Stomach (tissue), 9 donors: Measurements from ENCODE around the gene ELOF1. TPM values are rescaled to one million over a fixed set of nuclear protein-coding genes. Genes with fewer than 3 reads are reported as not detected.
"Not testable (repeated sequence)": the region's sequence is repeated elsewhere in the genome, so short reads cannot be mapped to it uniquely, and the experiment has no call there.

Experiments used
- DNase-seq, 2 donors: peaks; one replicate each; pipeline versions ENCODE4 v3.0.0 to v3.0.0-alpha.2; 2013 to 2019
- H3K27ac ChIP-seq, 5 donors: fragments of 200-600 bp in 4 of 5; sonication (generic) in 4 of 5; one replicate each; pipeline ENCODE4 v1.5.1; 2013 to 2019; ENCODE audit warnings: mild to moderate bottlenecking in 1 of 5, moderate library complexity in 1 of 5
- H3K27me3 ChIP-seq, 3 donors: fragments of 200-600 bp; sonication (generic); one replicate each; pipeline ENCODE4 v1.5.1; 2017 to 2019; ENCODE audit warnings: mixed run types in 1 of 3
- H3K36me3 ChIP-seq, 4 donors: fragments of 200-600 bp; sonication (generic); 1 replicate in 3 of 4; 2 replicates in 1 of 4; pipeline ENCODE4 v1.5.1; 2016 to 2019
- H3K4me1 ChIP-seq, 4 donors: fragments of 200-600 bp; sonication (generic); one replicate each; pipeline ENCODE4 v1.5.1; 2016 to 2019
- H3K4me3 ChIP-seq, 4 donors: fragments of 200-600 bp; sonication (generic) in 3 of 4; one replicate each; pipeline ENCODE4 v1.5.1; 2016 to 2019; ENCODE audit warnings: mild to moderate bottlenecking in 1 of 4
- H3K9me3 ChIP-seq, 4 donors: fragments of 200-600 bp; sonication (generic); one replicate each; pipeline ENCODE4 v1.5.1; 2016 to 2019
- EP300 ChIP-seq: sonication (generic); formaldehyde crosslinking; IDR thresholded peaks from one replicate; pipeline ENCODE4 v1.6.1; 2017; ENCODE audit warnings: antibody characterized with exemption
- POLR2A ChIP-seq, 4 donors: fragments of 450-650 bp; IDR thresholded peaks; one replicate each; pipeline ENCODE4 v1.6.1; 2016; ENCODE audit warnings: antibody characterized with exemption in 4 of 4, control low read depth in 2 of 4, mild to moderate bottlenecking in 1 of 4, moderate library complexity in 1 of 4
- POLR2AphosphoS5 ChIP-seq, 3 donors: sonication (generic); formaldehyde crosslinking; IDR thresholded peaks; one replicate each; pipeline ENCODE4 v1.6.1; 2016; ENCODE audit warnings: antibody characterized with exemption in 3 of 3
- WGBS, 5 donors: extraction: QIAGEN DNeasy Blood & Tissue Kit in 3 of 5; methylation state at CpG; one replicate each; pipeline versions ENCODE4 v1.1.5 to v1.1.7; 2013 to 2018; 5-methylcytosine and 5-hydroxymethylcytosine counted together
- intact Hi-C: fragments of 100-400 bp; cut with DNase I; formaldehyde crosslinking; loops from one replicate; pipeline ENCODE4 v1.15.1; 2023; ENCODE audit warnings: low total_unique reads
- polyA plus RNA-seq, 3 donors: library from polyadenylated mRNA; stranded (reverse); fragments of 200-250 nt; gene quantifications; one replicate each; pipeline ENCODE4 v1.2.3, GENCODE V29; 2013
- total RNA-seq, 5 donors: library from RNA; depleted of rRNA; stranded (reverse); fragments of >200 nt; gene quantifications; one replicate each; pipeline versions ENCODE4 v1.1.0 to v1.2.3, GENCODE V29; 2014 to 2016
- TF ChIP-seq, protein P1 (sequence below), 7 experiments: fragments of 450-650 bp in 4 of 7; fragments of 200-600 bp in 3 of 7; sonication (generic) in 3 of 7; IDR thresholded peaks; one replicate each; pipeline ENCODE4 v1.5.1; 2016 to 2019; ENCODE audit warnings: antibody characterized with exemption in 7 of 7, control low read depth in 2 of 7, mild to moderate bottlenecking in 1 of 7
- donor health status: healthy with polysubstance abuse.
- donor health status: Bipolar disorder and iron deficiency.
- donor health status: healthy.

ELOF1 gene
- total and polyA plus RNA-seq, 8 donors = 2.3 to 96.4 (median 25.4) TPM

- intact Hi-C loops = no loop called here
- peak overlapping the region; percentile 38 to 61 (median 44) for H3K4me3 ChIP-seq
- TF ChIP-seq EP300 (no peak), POLR2A (IDR thresholded peaks at IDR 0.05) (no peak), POLR2AphosphoS5 (IDR thresholded peaks at IDR 0.05) (no peak)
- TF ChIP-seq, protein P1, sequence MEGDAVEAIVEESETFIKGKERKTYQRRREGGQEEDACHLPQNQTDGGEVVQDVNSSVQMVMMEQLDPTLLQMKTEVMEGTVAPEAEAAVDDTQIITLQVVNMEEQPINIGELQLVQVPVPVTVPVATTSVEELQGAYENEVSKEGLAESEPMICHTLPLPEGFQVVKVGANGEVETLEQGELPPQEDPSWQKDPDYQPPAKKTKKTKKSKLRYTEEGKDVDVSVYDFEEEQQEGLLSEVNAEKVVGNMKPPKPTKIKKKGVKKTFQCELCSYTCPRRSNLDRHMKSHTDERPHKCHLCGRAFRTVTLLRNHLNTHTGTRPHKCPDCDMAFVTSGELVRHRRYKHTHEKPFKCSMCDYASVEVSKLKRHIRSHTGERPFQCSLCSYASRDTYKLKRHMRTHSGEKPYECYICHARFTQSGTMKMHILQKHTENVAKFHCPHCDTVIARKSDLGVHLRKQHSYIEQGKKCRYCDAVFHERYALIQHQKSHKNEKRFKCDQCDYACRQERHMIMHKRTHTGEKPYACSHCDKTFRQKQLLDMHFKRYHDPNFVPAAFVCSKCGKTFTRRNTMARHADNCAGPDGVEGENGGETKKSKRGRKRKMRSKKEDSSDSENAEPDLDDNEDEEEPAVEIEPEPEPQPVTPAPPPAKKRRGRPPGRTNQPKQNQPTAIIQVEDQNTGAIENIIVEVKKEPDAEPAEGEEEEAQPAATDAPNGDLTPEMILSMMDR (IDR thresholded peaks at IDR 0.05) = no peak
- peaks cover 0 to 16% (median 0%) of the 10 kb centered on the region in 3 donors for H3K27me3 ChIP-seq
- WGBS, 5 donors = 8 to 28% (median 10%) methylated on average over 13 to 62 of the region's 62 CpGs
- H3K36me3 ChIP-seq = peaks cover 0 to 18% (median 5%) of the 10 kb centered on the region in 4 donors
- peak overlapping the region; percentile 56 to 83 (median 81) for H3K27ac ChIP-seq
- H3K9me3 ChIP-seq = no peaks in the 10 kb centered on the region
- peak; percentile 67 to 70 for DNase-seq
- H3K4me1 ChIP-seq = peaks cover 20 to 55% (median 53%) of the 10 kb centered on the region in 4 donors
Observed at GRCh38 chr19:11578258-11579142, 19.5 kb upstream of the ELOF1 start.

DNA sequence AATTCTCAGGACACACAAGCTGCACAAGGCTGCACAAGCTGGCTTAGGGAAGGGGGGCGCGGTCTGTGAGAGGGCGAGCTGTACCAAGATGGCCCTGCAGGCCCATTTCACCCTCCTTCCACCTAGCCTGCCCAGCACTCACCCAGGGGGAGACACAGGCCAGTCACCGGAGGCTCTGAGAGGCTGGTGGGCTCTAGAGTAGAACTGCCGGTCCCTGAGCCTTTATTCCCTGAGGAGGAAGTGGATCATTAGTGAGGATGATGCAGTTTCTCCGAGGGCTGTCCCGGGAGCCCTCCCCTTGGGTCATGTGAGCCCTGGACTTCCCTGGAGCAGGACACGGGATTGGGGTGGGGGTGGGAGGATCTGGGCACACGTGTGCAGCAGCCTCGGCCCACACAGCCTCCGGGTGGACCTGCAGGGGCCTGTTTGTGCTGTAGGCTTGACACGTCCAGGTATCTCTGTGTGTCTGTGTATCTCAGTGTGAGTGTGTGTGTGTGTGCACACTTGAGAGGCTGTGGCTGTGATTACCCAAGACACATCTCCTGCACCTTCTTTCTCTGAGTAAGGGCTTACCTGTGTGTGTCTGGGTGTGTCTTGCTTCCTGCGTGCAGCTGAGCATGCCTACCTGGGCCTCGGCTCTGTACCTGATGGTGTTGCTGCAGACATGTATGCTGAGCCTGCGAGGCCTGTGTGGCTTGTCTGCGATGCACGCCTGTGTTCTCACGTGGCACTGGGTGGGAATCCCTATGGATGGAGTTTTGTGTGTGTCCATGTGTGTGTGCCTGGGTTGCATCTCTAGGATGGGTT, 18.6 kb upstream of the ELOF1 start, which contains the start of gene ACP5:
ACP5 (minus strand) TSS at position 195 of the 807 bp plus-strand sequence. CDS start 328 bp downstream, outside the sequence.
- intact Hi-C loops = no loop called here
- Histone ChIP-seq H3K27me3 (peaks cover 0 to 16% (median 0%) of the 10 kb centered on the region in 3 donors), H3K36me3 (peaks cover 0 to 18% (median 5%) of the 10 kb centered on the region in 4 donors), H3K9me3 (no peaks in the 10 kb centered on the region), H3K27ac (peak within 1 kb of the TSS; percentile 56 to 83 (median 81)), H3K4me3 (peak within 1 kb of the TSS; percentile 38 to 61 (median 44)), H3K4me1 (peaks cover 20 to 54% (median 51%) of the 10 kb centered on the region in 4 donors)
- no peak for DNase-seq
- WGBS, 5 donors = 54 to 81% (median 60%) methylated on average over 9 to 18 of the region's 18 CpGs
- TF ChIP-seq POLR2A (IDR thresholded peaks at IDR 0.05) (no peak), EP300 (no peak), POLR2AphosphoS5 (IDR thresholded peaks at IDR 0.05) (no peak)
- TF ChIP-seq, protein P1 (IDR thresholded peaks at IDR 0.05) = no peak

GRCh38 chr19:11576227-11576626, 17.2 kb upstream of the ELOF1 start:
- H3K4me1 ChIP-seq = peaks cover 12 to 40% (median 37%) of the 10 kb centered on the region in 4 donors
- no peak overlapping the region for H3K4me3 ChIP-seq
- no peak for TF ChIP-seq POLR2A (IDR thresholded peaks at IDR 0.05)
- TF ChIP-seq EP300 = no peak
- no peak for TF ChIP-seq POLR2AphosphoS5 (IDR thresholded peaks at IDR 0.05)
- TF ChIP-seq, protein P1 (IDR thresholded peaks at IDR 0.05) = no peak
- intact Hi-C loops = no loop called here
- peaks cover 0 to 16% (median 0%) of the 10 kb centered on the region in 3 donors for H3K27me3 ChIP-seq
- peaks cover 0 to 18% (median 5%) of the 10 kb centered on the region in 4 donors for H3K36me3 ChIP-seq
- DNase-seq = no peak
- WGBS, 5 donors = 82 to 91% (median 89%) methylated on average over 15 of the region's 15 CpGs
- no peaks in the 10 kb centered on the region for H3K9me3 ChIP-seq
- no peak overlapping the region for H3K27ac ChIP-seq

- H3K36me3 ChIP-seq = peaks cover 0 to 18% (median 5%) of the 10 kb centered on the region in 4 donors
- H3K9me3 ChIP-seq = no peaks in the 10 kb centered on the region
- TF ChIP-seq POLR2AphosphoS5 (IDR thresholded peaks at IDR 0.05) (no peak), POLR2A (IDR thresholded peaks at IDR 0.05) (no peak), EP300 (no peak)
- TF ChIP-seq, protein P1 (IDR thresholded peaks at IDR 0.05) = no peak
- no peak overlapping the region for H3K4me3 ChIP-seq
- intact Hi-C loops = no loop called here
- peaks cover 0 to 14% (median 0%) of the 10 kb centered on the region in 3 donors for H3K27me3 ChIP-seq
- peaks cover 12 to 26% (median 24%) of the 10 kb centered on the region in 4 donors for H3K4me1 ChIP-seq
- 54 to 89% (median 83%) methylated on average over 4 to 9 of the region's 9 CpGs for WGBS, 5 donors
- no peak for DNase-seq
- no peak overlapping the region for H3K27ac ChIP-seq
Observed at GRCh38 chr19:11574689-11575088, 15.7 kb upstream of the ELOF1 start.

- H3K27ac ChIP-seq, H3K9me3 ChIP-seq, H3K27me3 ChIP-seq, H3K4me3 ChIP-seq, intact Hi-C loops, DNase-seq: not testable (repeated sequence)
- 85 to 100% (median 97%) methylated on average over 4 of the region's 4 CpGs for WGBS, 5 donors
- peaks cover 0 to 18% (median 5%) of the 10 kb centered on the region in 4 donors for H3K36me3 ChIP-seq
- H3K4me1 ChIP-seq = peaks cover 8 to 17% (median 14%) of the 10 kb centered on the region in 4 donors
Observed at GRCh38 chr19:11573763-11574162, 14.7 kb upstream of the ELOF1 start.

GRCh38 chr19:11573354-11573753, 14.3 kb upstream of the ELOF1 start:
- H3K27me3 ChIP-seq, H3K27ac ChIP-seq, H3K9me3 ChIP-seq, H3K4me3 ChIP-seq, intact Hi-C loops, DNase-seq: not testable (repeated sequence)
- H3K4me1 ChIP-seq = peaks cover 5 to 13% (median 10%) of the 10 kb centered on the region in 4 donors
- H3K36me3 ChIP-seq = peaks cover 0 to 18% (median 5%) of the 10 kb centered on the region in 4 donors
- WGBS, 5 donors = 73 to 80% (median 75%) methylated on average over 6 of the region's 6 CpGs
